K562 (cell line): Measurements from ENCODE around the gene GPX6. TPM values are rescaled to one million over a fixed set of nuclear protein-coding genes. Genes with fewer than 3 reads are reported as not detected.

Source experiments
- BRF1 ChIP-seq: IDR thresholded peaks from 3 replicates; pipeline ENCODE4 v1.6.1; 2011; ENCODE audit warnings: borderline replicate concordance, mild to moderate bottlenecking; ENCODE audit not compliant: insufficient read length; ENCODE audit errors: extremely low read depth
- EHMT2 ChIP-seq: fragments of 450-650 bp; IDR thresholded peaks from 2 replicates; pipeline ENCODE4 v1.6.1; 2018; ENCODE audit warnings: antibody characterized with exemption
- ELF1 ChIP-seq: fragments of 200-800 bp; sonication (Bioruptor generic); IDR thresholded peaks from 2 replicates; pipeline ENCODE4 v1.6.1; 2016; ENCODE audit warnings: missing genetic modification characterization, missing compliant biosample characterization
- GATAD2B ChIP-seq: fragments of 450-650 bp; IDR thresholded peaks from 2 replicates; pipeline ENCODE4 v1.6.1; 2017; ENCODE audit warnings: mild to moderate bottlenecking, borderline replicate concordance
- HDAC1 ChIP-seq, 2 experiments: fragments of 450-650 bp; IDR thresholded peaks; 2 replicates each; pipeline ENCODE4 v1.6.1; 2016 to 2017; ENCODE audit warnings: inconsistent platforms in 1 of 2, mild to moderate bottlenecking in 1 of 2, moderate library complexity in 1 of 2
- MBD1 ChIP-seq: fragments of 250-450 bp; sonication (Bioruptor Pico); IDR thresholded peaks from 2 replicates; pipeline ENCODE4 v1.8.0; 2022; ENCODE audit warnings: inconsistent platforms
- NR2C1 ChIP-seq, 2 experiments: fragments of 450-650 bp; IDR thresholded peaks; 2 replicates each; pipeline ENCODE4 v1.6.1; 2017; ENCODE audit warnings: mild to moderate bottlenecking in 2 of 2, antibody characterized with exemption in 1 of 2, inconsistent platforms in 1 of 2, missing compliant biosample characterization in 1 of 2, missing genetic modification characterization in 1 of 2
- RCOR1 ChIP-seq, 2 experiments: IDR thresholded peaks; 2 replicates each; pipeline ENCODE4 v1.6.1; 2012; ENCODE audit warnings: low read depth in 2 of 2, low read length in 2 of 2, borderline replicate concordance in 1 of 2, improper control_type of control experiment in 1 of 2
- STAT6 ChIP-seq: sonication (generic); formaldehyde crosslinking; IDR thresholded peaks from 2 replicates; pipeline ENCODE4 v1.8.1; 2023; ENCODE audit warnings: mild to moderate bottlenecking, missing genetic modification reagents
- TAL1 ChIP-seq: fragments of 450-650 bp; IDR thresholded peaks from 2 replicates; pipeline ENCODE4 v1.6.1; 2016; ENCODE audit warnings: mild to moderate bottlenecking
- THAP7 ChIP-seq: fragments of 250-450 bp; sonication (Bioruptor Pico); IDR thresholded peaks from 2 replicates; pipeline ENCODE4 v1.5.0; 2021
- TRIM28 ChIP-seq: fragments of 450-650 bp; IDR thresholded peaks from 2 replicates; pipeline ENCODE4 v1.6.1; 2017
- ZBTB9 ChIP-seq: fragments of 450-650 bp; formaldehyde crosslinking; IDR thresholded peaks from 2 replicates; pipeline ENCODE4 v1.4.0; 2020; ENCODE audit warnings: mild to moderate bottlenecking, moderate library complexity
- ZNF121 ChIP-seq: sonication (generic); formaldehyde crosslinking; conservative IDR thresholded peaks from 2 replicates; pipeline ENCODE4 v1.8.0; 2022; ENCODE audit warnings: missing genetic modification reagents
- ZNF277 ChIP-seq: fragments of 250-450 bp; sonication (Bioruptor Pico); IDR thresholded peaks from 2 replicates; pipeline ENCODE4 v1.8.0; 2022; ENCODE audit warnings: inconsistent platforms, mild to moderate bottlenecking, moderate library complexity, borderline replicate concordance
- ZNF282 ChIP-seq: sonication (generic); formaldehyde crosslinking; IDR thresholded peaks from 2 replicates; pipeline ENCODE4 v1.8.1; 2023; ENCODE audit warnings: missing genetic modification reagents
- ZNF561 ChIP-seq: fragments of 450-650 bp; formaldehyde crosslinking; conservative IDR thresholded peaks from 2 replicates; pipeline ENCODE4 v1.4.0; 2020; ENCODE audit warnings: mild to moderate bottlenecking, moderate library complexity
- ZNF717 ChIP-seq: fragments of 250-450 bp; sonication (Bioruptor Pico); IDR thresholded peaks from 2 replicates; pipeline ENCODE4 v1.5.0; 2021
- ZNF75A ChIP-seq: fragments of 450-650 bp; formaldehyde crosslinking; IDR thresholded peaks from 2 replicates; pipeline ENCODE4 v1.4.0; 2020; ENCODE audit warnings: mild to moderate bottlenecking
- polyA plus RNA-seq, 8 experiments: library from polyadenylated mRNA; depleted of rRNA in 4 of 8; stranded (reverse) in 5 of 8; unstranded in 3 of 8; fragments of >200 nt; fragmentation: Nextera tagmentation in 2 of 8; fragmentation: Illumina TruSeq in 1 of 8; extraction: Ambion mirVana in 2 of 8; extraction: Trizol in 1 of 8; gene quantifications; 2 replicates each; pipeline versions ENCODE4 v1.2.1 to v1.2.3, GENCODE V29; 2011 to 2014; ENCODE audit warnings: inconsistent platforms in 1 of 8, missing spikeins in 1 of 8
- total RNA-seq, 7 experiments: library from RNA; depleted of rRNA in 6 of 7; stranded (reverse); fragments of >200 nt in 6 of 7; fragmentation: Illumina TruSeq in 2 of 7; extraction: Trizol in 2 of 7; gene quantifications; 2 replicates each; pipeline versions ENCODE4 v1.2.1 to v1.2.3, GENCODE V29; 2011 to 2021; ENCODE audit warnings: low replicate concordance in 1 of 7

Gene GPX6
- total and polyA plus RNA-seq, 9 of the 15 experiments (the other 6 are each of a cell fraction or from before 2014, with no cell fraction given), result not detected

- TF ChIP-seq THAP7 (peak; percentile 86; the same call in 1 of the 2 replicates), ELF1 (tag) (peak; percentile 84), TAL1 (no peak), BRF1 (peak; percentile 51), HDAC1 (IDR thresholded peaks at IDR 0.05) (peak in 1 of 2 experiments; percentile 91; a peak in 2 of 4 replicates), ZNF277 (CRISPR knock-in tag) (no peak), MBD1 (CRISPR knock-in tag) (peak; percentile 36; the same call in 1 of the 2 replicates), ZNF75A (CRISPR knock-in tag) (peak; percentile 25; the same call in 1 of the 2 replicates), RCOR1 (IDR thresholded peaks at IDR 0.05; ENCODE audit: borderline replicate concordance in 1 of 2, low read depth in 2 of 2, low read length in 2 of 2) (peak in 1 of 2 experiments; percentile 42; a peak in 1 of 4 replicates), ZNF561 (no peak), ZBTB9 (CRISPR knock-in tag) (peak; percentile 69), ZNF717 (peak; percentile 72; the same call in 1 of the 2 replicates), ZNF282 (no peak), TRIM28 (peak; percentile 57; the same call in 1 of the 2 replicates), GATAD2B (peak; percentile 41; the same call in 1 of the 2 replicates), ZNF121 (CRISPR knock-in tag) (no peak), EHMT2 (no peak), NR2C1 (IDR thresholded peaks at IDR 0.05) (peak; percentile 10; the same call in 1 of the 2 replicates), NR2C1 (tag; IDR thresholded peaks at IDR 0.05) (no peak), STAT6 (0 out of 2 replicates have a peak, but pooled peaks have one; percentile 40)
These were observed 26.7 kb downstream of the GPX6 start (continued) for GRCh38 chr6:28488916-28489365.
